ENCODE data around the gene NUP93.

DNA sequence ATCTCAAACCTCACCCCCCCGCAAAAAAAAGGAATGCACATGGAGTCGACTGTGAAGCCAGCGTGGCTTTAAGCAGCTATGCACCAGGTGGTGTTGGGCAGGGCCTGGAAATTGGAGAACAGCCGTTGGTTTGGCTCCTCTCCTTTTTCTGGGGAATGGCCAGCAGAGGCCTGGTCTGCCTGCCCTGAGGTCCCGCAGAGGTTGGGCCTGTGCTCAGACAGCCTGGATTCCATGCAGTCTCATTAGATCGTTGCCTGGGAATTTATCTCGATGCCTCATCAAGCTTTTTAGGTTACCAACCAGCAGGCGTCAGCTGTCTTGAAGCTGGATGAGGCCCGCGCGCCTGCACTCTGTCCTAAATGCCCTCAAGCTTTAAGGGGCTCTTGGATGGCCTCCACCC is 144.9 kb downstream of the NUP93 start:
- TF ChIP-seq, protein P1, sequence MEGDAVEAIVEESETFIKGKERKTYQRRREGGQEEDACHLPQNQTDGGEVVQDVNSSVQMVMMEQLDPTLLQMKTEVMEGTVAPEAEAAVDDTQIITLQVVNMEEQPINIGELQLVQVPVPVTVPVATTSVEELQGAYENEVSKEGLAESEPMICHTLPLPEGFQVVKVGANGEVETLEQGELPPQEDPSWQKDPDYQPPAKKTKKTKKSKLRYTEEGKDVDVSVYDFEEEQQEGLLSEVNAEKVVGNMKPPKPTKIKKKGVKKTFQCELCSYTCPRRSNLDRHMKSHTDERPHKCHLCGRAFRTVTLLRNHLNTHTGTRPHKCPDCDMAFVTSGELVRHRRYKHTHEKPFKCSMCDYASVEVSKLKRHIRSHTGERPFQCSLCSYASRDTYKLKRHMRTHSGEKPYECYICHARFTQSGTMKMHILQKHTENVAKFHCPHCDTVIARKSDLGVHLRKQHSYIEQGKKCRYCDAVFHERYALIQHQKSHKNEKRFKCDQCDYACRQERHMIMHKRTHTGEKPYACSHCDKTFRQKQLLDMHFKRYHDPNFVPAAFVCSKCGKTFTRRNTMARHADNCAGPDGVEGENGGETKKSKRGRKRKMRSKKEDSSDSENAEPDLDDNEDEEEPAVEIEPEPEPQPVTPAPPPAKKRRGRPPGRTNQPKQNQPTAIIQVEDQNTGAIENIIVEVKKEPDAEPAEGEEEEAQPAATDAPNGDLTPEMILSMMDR (IDR thresholded peaks at IDR 0.05; ENCODE audit: borderline replicate concordance, extremely low read depth, low read length, poor library complexity, severe bottlenecking): no peak
- TF ChIP-seq EZH2 (IDR thresholded peaks at IDR 0.05; ENCODE audit: borderline replicate concordance, low read depth, low read length, severe bottlenecking): no peak

All from DND-41 (cell line).